ENCODE data around the gene MAN1C1. TPM values are rescaled to one million over a fixed set of nuclear protein-coding genes. Genes with fewer than 3 reads are reported as not detected.
A peak's percentile ranks its signal among the peaks of the same experiment; 100 is the strongest.

MAN1C1 gene
- total and polyA plus RNA-seq, 2 donors (not counting 3 experiments of a cell fraction or from before 2014, with no cell fraction given), result 1.5 to 4.0 TPM

DNA sequence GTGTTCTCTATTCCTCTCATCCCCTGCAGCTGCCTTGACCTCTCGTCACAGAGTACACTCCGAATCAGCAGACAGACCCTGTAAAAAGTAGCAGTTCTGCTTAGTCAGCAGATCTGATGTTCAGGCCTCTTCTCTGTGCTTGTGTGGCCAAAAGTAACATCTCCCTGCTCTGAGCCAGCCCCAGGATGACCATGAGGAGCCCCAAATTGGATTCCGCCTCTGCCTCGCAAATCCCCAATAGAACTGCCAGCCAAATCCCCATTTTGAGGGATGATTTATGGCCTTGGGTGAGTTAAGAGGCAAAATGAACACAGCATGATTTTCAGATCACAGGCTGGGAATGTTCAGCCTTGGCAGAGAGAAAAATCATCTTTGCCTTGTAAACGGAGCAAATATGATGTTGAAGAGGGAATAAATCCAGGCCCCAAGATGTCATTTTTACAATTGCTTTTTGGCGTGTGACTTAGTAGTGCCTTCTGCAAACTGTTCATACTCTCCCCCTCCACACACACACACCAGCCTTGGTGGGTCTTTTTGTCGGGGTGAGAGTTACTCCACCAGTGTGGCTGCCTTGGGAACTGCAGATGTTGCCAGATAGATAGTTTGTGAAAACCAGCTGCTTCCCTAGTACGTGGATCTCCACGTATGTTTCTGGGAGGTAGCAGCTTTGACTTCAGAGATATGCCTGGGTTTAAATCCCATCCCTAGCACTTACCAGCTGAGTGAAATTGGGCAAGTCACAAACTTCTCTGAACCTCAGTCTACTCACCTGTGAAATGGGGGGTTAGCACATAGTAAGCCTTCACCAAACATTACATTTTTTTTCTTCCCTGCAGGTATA lies 77.8 kb downstream of the MAN1C1 start:
- BruUV-seq (replicated peaks), result no TSS peak
- Histone ChIP-seq H3K27ac (ENCODE audit: insufficient read depth, low read depth, low read length) (no peak overlapping the region), H3K4me2 (ENCODE audit: insufficient read depth, low read length) (no peak overlapping the region), H2AFZ (ENCODE audit: low read depth, low read length) (no peak overlapping the region), H3K4me1 (ENCODE audit: control insufficient read depth, extremely low read depth, insufficient read depth, low read length) (peaks cover 4% of the 10 kb centered on the region), H3K9me1 (replicated peaks; ENCODE audit: control insufficient read depth, extremely low read depth, insufficient read depth, low read length) (no peaks in the 10 kb centered on the region), H4K20me1 (replicated peaks; ENCODE audit: control insufficient read depth, extremely low read depth, insufficient read depth, low read length) (no peaks in the 10 kb centered on the region), H3K9ac (replicated peaks; ENCODE audit: extremely low read depth, insufficient read depth, low read length) (no peak overlapping the region), H3K79me2 (ENCODE audit: control insufficient read depth, insufficient read depth, low read length) (no peaks in the 10 kb centered on the region), H3K36me3 (ENCODE audit: control insufficient read depth in 2 of 2, extremely low read depth in 1 of 2, insufficient read depth in 2 of 2, low read length in 2 of 2) (no peaks in the 10 kb centered on the region), H3K27me3 (ENCODE audit: control insufficient read depth in 2 of 2, insufficient read depth in 2 of 2, low read length in 2 of 2) (no peaks in the 10 kb centered on the region), H3K9me3 (replicated peaks; ENCODE audit: control insufficient read depth, insufficient read depth, low read length) (no peaks in the 10 kb centered on the region), H3K4me3 (replicated peaks in 1 of 3; ENCODE audit: insufficient read depth in 1 of 3, low read depth in 1 of 3, low read length in 3 of 3) (no peak overlapping the region)
- dilution Hi-C loops (cut with MboI; ENCODE audit: extremely low pct_ligation_motif_present, low sequenced_read_pairs), result no loop called here
- DNase-seq (ENCODE audit: low read depth, low spot score) (no peak), FAIRE-seq (no peak)
- TF ChIP-seq POLR2A (IDR thresholded peaks at IDR 0.05; ENCODE audit: low read depth, low read length) (no peak), MYC (IDR thresholded peaks at IDR 0.05; ENCODE audit: low read depth, low read length) (no peak), GATA2 (IDR thresholded peaks at IDR 0.05; ENCODE audit: insufficient read depth, insufficient read length, low read depth, low read length) (no peak), POLR2AphosphoS5 (IDR thresholded peaks at IDR 0.05; ENCODE audit: insufficient read depth, low read depth, low read length) (no peak)
- TF ChIP-seq, protein P1, sequence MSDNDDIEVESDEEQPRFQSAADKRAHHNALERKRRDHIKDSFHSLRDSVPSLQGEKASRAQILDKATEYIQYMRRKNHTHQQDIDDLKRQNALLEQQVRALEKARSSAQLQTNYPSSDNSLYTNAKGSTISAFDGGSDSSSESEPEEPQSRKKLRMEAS (IDR thresholded peaks at IDR 0.05; ENCODE audit: insufficient read depth, insufficient read length), result no peak
- ChIA-PET POLR2A (no interaction called here), CTCF (interaction anchor here (0.6 to 0.9 kb wide), 2 partner anchors 69 to 76 kb away, joined by 3 to 4 read pairs; no protein-coding TSS in a partner anchor)
- intact Hi-C loops (cut with micrococcal nuclease), result no loop called here

DNA sequence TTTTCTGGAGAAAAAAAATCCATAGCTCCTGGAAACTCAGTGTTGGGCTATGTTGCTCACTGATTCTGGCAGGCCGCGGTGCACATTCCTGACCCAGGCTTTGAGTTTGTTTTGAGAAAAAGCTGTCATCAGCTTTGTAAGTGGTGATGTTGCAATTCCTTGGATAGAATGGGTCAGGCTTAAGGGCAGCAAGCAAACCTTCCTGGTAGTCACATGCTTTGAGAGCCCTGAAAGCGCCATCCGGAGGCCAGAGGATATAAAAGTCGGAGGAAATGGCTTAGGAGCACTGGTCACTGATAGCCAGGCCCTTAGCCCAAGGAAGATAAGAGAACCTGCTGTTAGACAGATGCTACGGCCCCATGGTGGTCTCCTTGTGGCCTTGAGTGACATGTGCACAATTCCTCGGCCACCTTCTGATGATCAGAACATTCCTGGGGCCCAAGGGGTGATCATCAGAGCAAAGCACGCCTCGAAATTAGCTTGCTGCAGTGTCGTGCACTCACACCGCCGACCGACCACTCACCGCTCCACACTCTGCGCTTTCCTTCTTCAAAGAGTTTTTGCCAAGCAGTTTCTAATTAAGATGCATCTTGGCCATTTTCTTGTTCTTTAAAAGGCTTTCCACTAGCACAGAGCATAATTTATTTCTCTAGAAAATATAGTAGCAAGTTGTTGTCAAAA lies 78.6 kb downstream of the MAN1C1 start:
- Histone ChIP-seq H3K36me3 (ENCODE audit: control insufficient read depth in 2 of 2, extremely low read depth in 1 of 2, insufficient read depth in 2 of 2, low read length in 2 of 2) (no peaks in the 10 kb centered on the region), H3K4me2 (ENCODE audit: insufficient read depth, low read length) (no peak overlapping the region), H3K27ac (ENCODE audit: insufficient read depth, low read depth, low read length) (no peak overlapping the region), H3K4me1 (ENCODE audit: control insufficient read depth, extremely low read depth, insufficient read depth, low read length) (peaks cover 4% of the 10 kb centered on the region), H3K9me1 (replicated peaks; ENCODE audit: control insufficient read depth, extremely low read depth, insufficient read depth, low read length) (no peaks in the 10 kb centered on the region), H3K9ac (replicated peaks; ENCODE audit: extremely low read depth, insufficient read depth, low read length) (no peak overlapping the region), H3K4me3 (replicated peaks in 1 of 3; ENCODE audit: insufficient read depth in 1 of 3, low read depth in 1 of 3, low read length in 3 of 3) (no peak overlapping the region), H2AFZ (ENCODE audit: low read depth, low read length) (no peak overlapping the region), H3K27me3 (ENCODE audit: control insufficient read depth in 2 of 2, insufficient read depth in 2 of 2, low read length in 2 of 2) (no peaks in the 10 kb centered on the region), H3K79me2 (ENCODE audit: control insufficient read depth, insufficient read depth, low read length) (no peaks in the 10 kb centered on the region), H3K9me3 (replicated peaks; ENCODE audit: control insufficient read depth, insufficient read depth, low read length) (no peaks in the 10 kb centered on the region), H4K20me1 (replicated peaks; ENCODE audit: control insufficient read depth, extremely low read depth, insufficient read depth, low read length) (no peaks in the 10 kb centered on the region)
- FAIRE-seq, result peak; percentile 76
- TF ChIP-seq, protein P1 (IDR thresholded peaks at IDR 0.05; ENCODE audit: insufficient read depth, insufficient read length), result no peak
- TF ChIP-seq, protein P2, sequence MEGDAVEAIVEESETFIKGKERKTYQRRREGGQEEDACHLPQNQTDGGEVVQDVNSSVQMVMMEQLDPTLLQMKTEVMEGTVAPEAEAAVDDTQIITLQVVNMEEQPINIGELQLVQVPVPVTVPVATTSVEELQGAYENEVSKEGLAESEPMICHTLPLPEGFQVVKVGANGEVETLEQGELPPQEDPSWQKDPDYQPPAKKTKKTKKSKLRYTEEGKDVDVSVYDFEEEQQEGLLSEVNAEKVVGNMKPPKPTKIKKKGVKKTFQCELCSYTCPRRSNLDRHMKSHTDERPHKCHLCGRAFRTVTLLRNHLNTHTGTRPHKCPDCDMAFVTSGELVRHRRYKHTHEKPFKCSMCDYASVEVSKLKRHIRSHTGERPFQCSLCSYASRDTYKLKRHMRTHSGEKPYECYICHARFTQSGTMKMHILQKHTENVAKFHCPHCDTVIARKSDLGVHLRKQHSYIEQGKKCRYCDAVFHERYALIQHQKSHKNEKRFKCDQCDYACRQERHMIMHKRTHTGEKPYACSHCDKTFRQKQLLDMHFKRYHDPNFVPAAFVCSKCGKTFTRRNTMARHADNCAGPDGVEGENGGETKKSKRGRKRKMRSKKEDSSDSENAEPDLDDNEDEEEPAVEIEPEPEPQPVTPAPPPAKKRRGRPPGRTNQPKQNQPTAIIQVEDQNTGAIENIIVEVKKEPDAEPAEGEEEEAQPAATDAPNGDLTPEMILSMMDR (IDR thresholded peaks at IDR 0.05; ENCODE audit: extremely low read depth in 1 of 2, insufficient read depth in 1 of 2, low read depth in 1 of 2, low read length in 2 of 2), result peak in 1 of 2 donors; percentile 19
- no peak for TF ChIP-seq POLR2AphosphoS5 (IDR thresholded peaks at IDR 0.05; ENCODE audit: insufficient read depth, low read depth, low read length)
- dilution Hi-C loops (cut with MboI; ENCODE audit: extremely low pct_ligation_motif_present, low sequenced_read_pairs) (no loop called here), intact Hi-C loops (cut with micrococcal nuclease) (no loop called here)
- peak; percentile 87 for DNase-seq (ENCODE audit: low read depth, low spot score)
- ChIA-PET CTCF (interaction anchor here (0.6 to 1.1 kb wide), 3 partner anchors 70 to 86 kb away, joined by 3 to 4 read pairs (median 3); no protein-coding TSS in a partner anchor), POLR2A (no interaction called here)
- BruUV-seq (replicated peaks), result no TSS peak

All from endothelial cell of umbilical vein (primary cell).